Loucy (cell line): ENCODE results near the gene LHFPL6.

ENCODE experiments used
- H2AFZ ChIP-seq: fragments of 200-600 bp; sonication (generic); 2 replicates; pipeline ENCODE4 v1.6.0; 2016; ENCODE audit warnings: antibody characterized with exemption, mild to moderate bottlenecking, low read length, moderate library complexity
- H3F3A ChIP-seq: fragments of 200-600 bp; 2 replicates; pipeline ENCODE4 v1.6.0; 2016; ENCODE audit warnings: antibody characterized with exemption, low read depth, mild to moderate bottlenecking
- H3K27me3 ChIP-seq: fragments of 200-600 bp; sonication (generic); 2 replicates; pipeline ENCODE4 v1.6.1; 2014; ENCODE audit warnings: low read length, mild to moderate bottlenecking; ENCODE audit not compliant: insufficient read depth, poor library complexity, severe bottlenecking
- H3K36me3 ChIP-seq: fragments of 200-600 bp; sonication (generic); 2 replicates; pipeline ENCODE4 v1.6.1; 2016; ENCODE audit warnings: low read length; ENCODE audit not compliant: insufficient read depth
- H3K4me1 ChIP-seq: fragments of 200-600 bp; sonication (generic); 2 replicates; pipeline ENCODE4 v1.5.1; 2014; ENCODE audit warnings: low read length, mild to moderate bottlenecking; ENCODE audit not compliant: insufficient read depth, poor library complexity, severe bottlenecking
- H3K4me2 ChIP-seq: fragments of 200-600 bp; sonication (generic); 2 replicates; pipeline ENCODE4 v1.6.0; 2014; ENCODE audit warnings: antibody characterized with exemption, low read length, low read depth, mild to moderate bottlenecking; ENCODE audit not compliant: poor library complexity, severe bottlenecking
- H3K4me3 ChIP-seq: fragments of 200-600 bp; sonication (generic); 2 replicates; pipeline ENCODE4 v1.5.1; 2014; ENCODE audit warnings: low read length, mild to moderate bottlenecking, mixed read lengths; ENCODE audit not compliant: poor library complexity, severe bottlenecking
- H3K79me2 ChIP-seq: fragments of 200-600 bp; sonication (generic); 2 replicates; pipeline ENCODE4 v1.6.1; 2014; ENCODE audit warnings: low read length; ENCODE audit not compliant: insufficient read depth
- H3K9ac ChIP-seq: fragments of 200-600 bp; sonication (generic); 2 replicates; pipeline ENCODE4 v1.6.0; 2014; ENCODE audit warnings: mild to moderate bottlenecking, low read depth, low read length, moderate library complexity; ENCODE audit not compliant: poor library complexity, severe bottlenecking
- H3K9me2 ChIP-seq: fragments of 200-600 bp; sonication (generic); replicated peaks from 2 replicates; pipeline ENCODE4 v1.6.1; 2016; ENCODE audit warnings: low read depth, low read length, mixed read lengths
- H3K9me3 ChIP-seq: fragments of 200-600 bp; sonication (generic); 2 replicates; pipeline ENCODE4 v1.6.1; 2014; ENCODE audit warnings: mild to moderate bottlenecking, antibody characterized with exemption, low read length, low read depth; ENCODE audit not compliant: insufficient read depth
- H4K20me1 ChIP-seq: fragments of 200-600 bp; sonication (generic); 2 replicates; pipeline ENCODE4 v1.6.0; 2014; ENCODE audit warnings: antibody characterized with exemption, low read length, mild to moderate bottlenecking; ENCODE audit not compliant: insufficient read depth, poor library complexity, severe bottlenecking
- EZH2phosphoT487 ChIP-seq: fragments of 200-600 bp; IDR thresholded peaks from 2 replicates; pipeline ENCODE4 v1.6.1; 2018; ENCODE audit warnings: antibody characterized with exemption, mild to moderate bottlenecking, moderate library complexity, borderline replicate concordance
- TF ChIP-seq, protein P1 (sequence below): fragments of 200-600 bp; sonication (generic); conservative IDR thresholded peaks from 2 replicates; pipeline ENCODE4 v1.5.1; 2014; ENCODE audit warnings: mild to moderate bottlenecking, antibody characterized with exemption, low read length

The LHFPL6 gene

DNA sequence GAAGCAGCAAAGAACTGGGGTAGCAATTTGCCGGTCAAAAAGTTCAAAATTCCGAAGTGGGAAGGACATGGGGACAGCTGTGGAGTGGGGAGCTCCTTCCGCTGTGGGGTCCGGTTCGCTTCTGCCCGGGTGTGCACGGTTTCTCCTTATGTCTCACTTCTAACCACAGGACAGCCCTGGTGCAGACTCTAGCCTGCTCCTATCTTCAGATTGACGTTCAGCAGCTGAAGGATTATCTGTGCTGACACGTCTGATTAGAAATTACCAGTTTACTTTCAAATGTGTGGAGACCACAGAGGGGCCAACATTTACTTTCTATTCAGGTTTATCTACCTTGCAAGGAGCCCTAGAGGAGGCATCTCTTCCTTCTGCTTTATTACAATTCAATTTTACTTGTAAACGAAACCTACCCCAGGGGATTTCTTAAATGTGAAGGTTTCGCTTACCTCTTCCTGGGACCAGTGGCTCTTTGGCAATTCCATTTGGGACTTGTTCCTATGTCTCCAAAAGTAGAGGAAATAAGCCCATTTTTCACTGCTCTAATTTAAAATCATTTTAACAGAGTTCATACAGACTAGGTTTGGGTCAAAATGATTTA, 27.3 kb downstream of the LHFPL6 start:
- Histone ChIP-seq H3K4me1 (no peaks in the 10 kb centered on the region), H3F3A (no peaks in the 10 kb centered on the region), H3K27me3 (no peaks in the 10 kb centered on the region), H3K9me3 (no peaks in the 10 kb centered on the region), H4K20me1 (no peaks in the 10 kb centered on the region), H3K4me2 (no peak overlapping the region), H2AFZ (no peak overlapping the region), H3K36me3 (no peaks in the 10 kb centered on the region), H3K9me2 (no peaks in the 10 kb centered on the region), H3K9ac (no peak overlapping the region), H3K79me2 (no peaks in the 10 kb centered on the region), H3K4me3 (no peak overlapping the region)
- TF ChIP-seq, protein P1, sequence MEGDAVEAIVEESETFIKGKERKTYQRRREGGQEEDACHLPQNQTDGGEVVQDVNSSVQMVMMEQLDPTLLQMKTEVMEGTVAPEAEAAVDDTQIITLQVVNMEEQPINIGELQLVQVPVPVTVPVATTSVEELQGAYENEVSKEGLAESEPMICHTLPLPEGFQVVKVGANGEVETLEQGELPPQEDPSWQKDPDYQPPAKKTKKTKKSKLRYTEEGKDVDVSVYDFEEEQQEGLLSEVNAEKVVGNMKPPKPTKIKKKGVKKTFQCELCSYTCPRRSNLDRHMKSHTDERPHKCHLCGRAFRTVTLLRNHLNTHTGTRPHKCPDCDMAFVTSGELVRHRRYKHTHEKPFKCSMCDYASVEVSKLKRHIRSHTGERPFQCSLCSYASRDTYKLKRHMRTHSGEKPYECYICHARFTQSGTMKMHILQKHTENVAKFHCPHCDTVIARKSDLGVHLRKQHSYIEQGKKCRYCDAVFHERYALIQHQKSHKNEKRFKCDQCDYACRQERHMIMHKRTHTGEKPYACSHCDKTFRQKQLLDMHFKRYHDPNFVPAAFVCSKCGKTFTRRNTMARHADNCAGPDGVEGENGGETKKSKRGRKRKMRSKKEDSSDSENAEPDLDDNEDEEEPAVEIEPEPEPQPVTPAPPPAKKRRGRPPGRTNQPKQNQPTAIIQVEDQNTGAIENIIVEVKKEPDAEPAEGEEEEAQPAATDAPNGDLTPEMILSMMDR, result no peak
- TF ChIP-seq EZH2phosphoT487, result no peak

DNA sequence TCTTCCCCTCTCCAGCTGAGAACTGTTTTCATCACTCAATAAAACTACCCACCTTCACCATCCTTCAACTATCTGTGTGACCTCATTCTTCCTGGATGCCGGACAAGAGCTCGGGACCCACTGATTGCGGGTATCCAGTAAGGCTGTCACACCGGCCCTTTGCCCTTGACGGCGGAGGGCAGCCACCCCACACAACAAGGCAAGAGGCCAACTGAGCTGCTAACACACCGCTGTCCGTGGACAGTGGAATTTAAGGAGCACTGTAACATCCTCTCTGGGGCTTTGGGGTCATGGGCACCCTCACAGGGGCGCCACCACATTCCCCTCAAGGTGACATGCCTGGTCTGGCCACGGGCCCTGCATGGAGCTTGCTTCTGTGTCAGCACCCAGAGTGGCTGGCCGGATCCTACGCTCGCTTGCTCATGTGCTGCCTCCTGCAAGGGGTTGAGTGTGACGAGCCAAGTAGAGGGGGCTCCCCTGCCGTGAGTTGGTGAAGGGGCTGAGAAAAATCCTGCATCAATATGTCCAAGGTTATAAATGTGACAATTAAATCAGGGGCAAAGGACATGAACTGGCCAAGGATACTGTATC, 31.4 kb downstream of the LHFPL6 start:
- H3K79me2 ChIP-seq, result no peaks in the 10 kb centered on the region
- no peak overlapping the region for H3K9ac ChIP-seq
- H3K36me3 ChIP-seq, result no peaks in the 10 kb centered on the region
- H3K9me3 ChIP-seq, result no peaks in the 10 kb centered on the region
- TF ChIP-seq, protein P1, result no peak
- TF ChIP-seq EZH2phosphoT487, result no peak
- no peaks in the 10 kb centered on the region for H3F3A ChIP-seq
- no peaks in the 10 kb centered on the region for H3K9me2 ChIP-seq
- H4K20me1 ChIP-seq, result no peaks in the 10 kb centered on the region
- no peaks in the 10 kb centered on the region for H3K27me3 ChIP-seq
- H3K4me2 ChIP-seq, result no peak overlapping the region
- no peaks in the 10 kb centered on the region for H3K4me1 ChIP-seq
- no peak overlapping the region for H3K4me3 ChIP-seq
- H2AFZ ChIP-seq, result no peak overlapping the region

DNA sequence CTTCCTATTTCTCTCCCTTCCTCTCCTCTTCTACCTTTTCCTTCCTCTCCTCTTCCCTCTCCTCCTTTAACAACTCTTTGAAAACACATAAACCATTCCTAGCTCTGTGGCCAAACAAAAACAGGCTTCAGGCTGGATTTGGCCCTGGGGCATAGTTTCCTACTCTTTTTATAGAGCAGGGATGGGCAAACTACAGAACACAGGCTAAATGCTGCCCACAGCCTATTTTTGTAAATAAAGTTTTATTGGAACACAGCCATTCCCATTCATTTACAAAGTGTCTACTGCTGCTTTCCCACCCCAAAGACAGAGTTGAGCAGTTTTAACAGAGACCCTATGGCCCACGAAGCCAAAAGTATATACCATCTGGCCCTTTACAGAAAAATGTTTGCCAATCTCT, 35.4 kb downstream of the LHFPL6 start:
- Histone ChIP-seq H3F3A (no peaks in the 10 kb centered on the region), H3K4me1 (no peaks in the 10 kb centered on the region), H3K79me2 (no peaks in the 10 kb centered on the region)

More for the DNA sequence above, 35.4 kb downstream of the LHFPL6 start:
- Histone ChIP-seq H4K20me1 (no peaks in the 10 kb centered on the region), H3K36me3 (no peaks in the 10 kb centered on the region), H3K9me2 (no peaks in the 10 kb centered on the region), H3K4me3 (no peak overlapping the region), H3K27me3 (no peaks in the 10 kb centered on the region), H3K9me3 (no peaks in the 10 kb centered on the region), H2AFZ (no peak overlapping the region), H3K4me2 (no peak overlapping the region), H3K9ac (no peak overlapping the region)
- TF ChIP-seq, protein P1, result no peak
- no peak for TF ChIP-seq EZH2phosphoT487
